Coronary artery (tissue), 2 donors: ENCODE measurements around the gene RNF223.

Experiments used
- DNase-seq: peaks from one replicate; pipeline ENCODE4 v3.0.0-alpha.2; 2017; ENCODE audit warnings: low spot score
- H3K27ac ChIP-seq, 2 donors: fragments of 200-600 bp; sonication (generic); one replicate each; pipeline ENCODE4 v1.5.1; 2016 to 2019
- H3K4me3 ChIP-seq: fragments of 200-600 bp; sonication (generic); 2 replicates; pipeline ENCODE4 v1.5.1; 2016; ENCODE audit warnings: mild to moderate bottlenecking, moderate library complexity
- CTCF ChIP-seq: fragments of 200-600 bp; sonication (generic); IDR thresholded peaks from one replicate; pipeline ENCODE4 v1.5.1; 2019; ENCODE audit warnings: antibody characterized with exemption

Gene RNF223

GRCh38 chr1:1027791-1028190 is 46.3 kb downstream of the RNF223 start:
- no peak for DNase-seq
- no peak for TF ChIP-seq CTCF
- H3K4me3 ChIP-seq, result no peak overlapping the region
- no peak overlapping the region for H3K27ac ChIP-seq

- DNase-seq, result no peak
- Histone ChIP-seq H3K27ac (no peak overlapping the region), H3K4me3 (no peak overlapping the region)
- no peak for TF ChIP-seq CTCF
Measured at GRCh38 chr1:1026599-1027413, 47.3 kb downstream of the RNF223 start.

GRCh38 chr1:1025730-1026129 is 48.4 kb downstream of the RNF223 start:
- no peak for TF ChIP-seq CTCF
- Histone ChIP-seq H3K27ac (no peak overlapping the region), H3K4me3 (no peak overlapping the region)
- no peak for DNase-seq

GRCh38 chr1:1024771-1025699 is 49.1 kb downstream of the RNF223 start:
- TF ChIP-seq CTCF, result no peak
- no peak overlapping the region for H3K4me3 ChIP-seq
- no peak for DNase-seq
- H3K27ac ChIP-seq, result peak overlapping the region in 1 of 2 donors; percentile 1

- H3K27ac ChIP-seq, result peak overlapping the region in 1 of 2 donors; percentile 1
- no peak overlapping the region for H3K4me3 ChIP-seq
- no peak for DNase-seq
- no peak for TF ChIP-seq CTCF
Measured at GRCh38 chr1:1024149-1024770, 49.8 kb downstream of the RNF223 start.

GRCh38 chr1:1023700-1024099 is 50.4 kb downstream of the RNF223 start:
- no peak for TF ChIP-seq CTCF
- DNase-seq, result no peak
- Histone ChIP-seq H3K27ac (no peak overlapping the region), H3K4me3 (no peak overlapping the region)
